A549 (cell line): ENCODE results near the gene XPO4. TPM values are rescaled to one million over a fixed set of nuclear protein-coding genes. Genes with fewer than 3 reads are reported as not detected.

Source experiments
- ATAC-seq, 2 experiments: fragments of 200-7000 bp in 1 of 2; fragments of >200 bp in 1 of 2; cut with Nextera tagmentation in 1 of 2; cut with Tn5 transposase in 1 of 2; 3 replicates each; pipeline versions ENCODE4 v1.8.0 to v1.9.1; 2018 to 2020; ENCODE audit warnings: mild to moderate bottlenecking in 1 of 2, moderate library complexity in 1 of 2
- CTCF ChIA-PET: fragments of 300-600 bp; sonication (Branson Sonifier 250); formaldehyde crosslinking; extraction: SDS; loops from one replicate; lab custom pipeline; 2021; ENCODE audit warnings: antibody characterized with exemption, inconsistent platforms; lab: Yijun Ruan, JAX
- POLR2A ChIA-PET: fragments of 350-600 bp; formaldehyde crosslinking; extraction: SDS; loops from one replicate; lab custom pipeline; 2021; ENCODE audit warnings: antibody characterized with exemption, inconsistent platforms; lab: Yijun Ruan, JAX
- DNase-seq, 2 experiments: peaks; one replicate each; pipeline versions ENCODE4 v3.0.0 to v3.0.0-alpha.2; 2011 to 2016; ENCODE audit warnings: low read depth in 1 of 2, low spot score in 1 of 2
- FAIRE-seq: peaks from 2 replicates; lab custom pipeline; 2011; peaks lifted over from hg19 to GRCh38; lab: Jason Lieb, UNC
- H3K27ac ChIP-seq, 2 experiments: fragments of >200 bp; sonication (Bioruptor Twin); formaldehyde crosslinking; 3 replicates each; pipeline ENCODE4 v1.5.1; 2016 to 2017
- H3K4me1 ChIP-seq: fragments of >200 bp; sonication (Bioruptor Twin); formaldehyde crosslinking; 3 replicates; pipeline ENCODE4 v1.6.1; 2016
- H3K4me2 ChIP-seq: fragments of >200 bp; sonication (Bioruptor Twin); formaldehyde crosslinking; 3 replicates; pipeline ENCODE4 v1.6.1; 2016
- H3K4me3 ChIP-seq: fragments of >200 bp; sonication (Bioruptor Twin); formaldehyde crosslinking; 3 replicates; pipeline ENCODE4 v1.5.1; 2016
- H3K9me3 ChIP-seq: fragments of >200 bp; sonication (Bioruptor Twin); formaldehyde crosslinking; 3 replicates; pipeline ENCODE4 v1.6.1; 2016
- BHLHE40 ChIP-seq: IDR thresholded peaks from 2 replicates; pipeline ENCODE4 v1.6.1; 2012; ENCODE audit warnings: low read depth, low read length, inconsistent platforms
- CBX2 ChIP-seq: fragments of 200-600 bp; sonication (generic); IDR thresholded peaks from 2 replicates; pipeline ENCODE4 v1.6.1; 2016; ENCODE audit warnings: low read depth, mild to moderate bottlenecking, borderline replicate concordance
- EHMT2 ChIP-seq: fragments of 200-600 bp; sonication (generic); IDR thresholded peaks from 2 replicates; pipeline ENCODE4 v1.6.1; 2016; ENCODE audit warnings: antibody characterized with exemption, low read depth, mild to moderate bottlenecking, moderate library complexity
- GATA3 ChIP-seq: IDR thresholded peaks from 2 replicates; pipeline ENCODE4 v1.6.1; 2012; ENCODE audit warnings: borderline replicate concordance
- HES2 ChIP-seq: fragments of >200 bp; sonication (Bioruptor Twin); formaldehyde crosslinking; IDR thresholded peaks from 2 replicates; pipeline ENCODE4 v1.6.1; 2016
- MAFK ChIP-seq: fragments of 450-650 bp; IDR thresholded peaks from 2 replicates; pipeline ENCODE4 v1.6.1; 2014; ENCODE audit not compliant: partially characterized antibody
- MAZ ChIP-seq: fragments of 150-350 bp; IDR thresholded peaks from 2 replicates; pipeline ENCODE4 v1.6.1; 2014; ENCODE audit warnings: antibody characterized with exemption, low read depth, low read length, borderline replicate concordance
- NFE2L2 ChIP-seq: fragments of 150-350 bp; conservative IDR thresholded peaks from 2 replicates; pipeline ENCODE4 v1.6.1; 2014; ENCODE audit warnings: low read length
- NPAS2 ChIP-seq: fragments of 250-450 bp; sonication (Bioruptor Pico); IDR thresholded peaks from 2 replicates; pipeline ENCODE4 v1.8.0; 2022; ENCODE audit warnings: mild to moderate bottlenecking, moderate library complexity, borderline replicate concordance
- POLR2A ChIP-seq: IDR thresholded peaks from 2 replicates; pipeline ENCODE4 v1.6.1; 2012; ENCODE audit warnings: mild to moderate bottlenecking, low read length
- POLR2AphosphoS2 ChIP-seq: conservative IDR thresholded peaks from 2 replicates; pipeline ENCODE4 v1.6.1; 2012; ENCODE audit warnings: low read length, improper control_type of control experiment, inconsistent platforms
- RCOR1 ChIP-seq: fragments of 150-350 bp; IDR thresholded peaks from 2 replicates; pipeline ENCODE4 v1.6.1; 2014; ENCODE audit warnings: antibody characterized with exemption, low read length, low read depth
- REST ChIP-seq: fragments of 200-600 bp; sonication (generic); IDR thresholded peaks from 2 replicates; pipeline ENCODE4 v1.6.1; 2016; ENCODE audit warnings: antibody characterized with exemption, mild to moderate bottlenecking, moderate library complexity
- RNF2 ChIP-seq: fragments of 200-600 bp; sonication (generic); IDR thresholded peaks from 2 replicates; pipeline ENCODE4 v1.6.1; 2016; ENCODE audit warnings: low read depth, mild to moderate bottlenecking, antibody characterized with exemption, moderate library complexity, borderline replicate concordance
- SMC3 ChIP-seq: fragments of >200 bp; sonication (Bioruptor Twin); formaldehyde crosslinking; IDR thresholded peaks from 3 replicates; pipeline ENCODE4 v1.6.1; 2018; ENCODE audit warnings: inconsistent platforms
- SREBF2 ChIP-seq: fragments of 450-650 bp; IDR thresholded peaks from 2 replicates; pipeline ENCODE4 v1.6.1; 2014; ENCODE audit warnings: mild to moderate bottlenecking, moderate library complexity
- ZC3H11A ChIP-seq: fragments of 450-650 bp; IDR thresholded peaks from 2 replicates; pipeline ENCODE4 v1.6.1; 2014; ENCODE audit warnings: antibody characterized with exemption, mild to moderate bottlenecking
- WGBS: methylation state at CpG from one replicate; pipeline ENCODE4 v1.1.6; 2017; ENCODE audit errors: missing lambda C conversion rate; 5-methylcytosine and 5-hydroxymethylcytosine counted together
- polyA plus RNA-seq, 4 experiments: library from polyadenylated mRNA; depleted of rRNA in 3 of 4; stranded (reverse); fragments of >200 nt; fragmentation: RNase III in 1 of 4; extraction: RNeasy Plus Mini Kit Qiagen cat#74134 plus additional on column Dnase treatment in 1 of 4; gene quantifications; 2 replicates in 3 of 4; 3 replicates in 1 of 4; pipeline ENCODE4 v1.2.3, GENCODE V29; 2011 to 2017

The XPO4 gene
- polyA plus RNA-seq, 2 of the 4 experiments (the other 2 are of a cell fraction): 7.3 to 16.6 TPM

- ATAC-seq (no peak), FAIRE-seq (no peak)
- no peaks in the 10 kb centered on the region for H3K4me1 ChIP-seq
- TF ChIP-seq MAFK (no peak), BHLHE40 (no peak), NFE2L2 (no peak), HES2 (no peak), EHMT2 (no peak), POLR2AphosphoS2 (no peak), REST (no peak), CBX2 (no peak), GATA3 (no peak), SMC3 (no peak), ZC3H11A (no peak), NPAS2 (CRISPR knock-in tag) (no peak), MAZ (no peak), RNF2 (no peak), SREBF2 (no peak)
- TF ChIP-seq, all 56 proteins: peak for 0
- ChIA-PET POLR2A (no interaction called here), CTCF (interaction anchor here (1.0 to 1.4 kb wide), 3 partner anchors 14 to 25 kb away, joined by 3 read pairs; partner anchors contain the start of gene IL17D)
- Histone ChIP-seq H3K27ac (no peak overlapping the region), H3K4me2 (no peak overlapping the region), H3K4me3 (no peak overlapping the region), H3K9me3 (no peaks in the 10 kb centered on the region)
- no peak for DNase-seq
- WGBS: 74% methylated on average over 13 of the region's 14 CpGs
Measured at GRCh38 chr13:20728579-20729311, 173.8 kb downstream of the XPO4 start.

GRCh38 chr13:20727856-20728255 lies 174.7 kb downstream of the XPO4 start:
- no peak overlapping the region for H3K27ac ChIP-seq
- FAIRE-seq: no peak
- no peak for TF ChIP-seq POLR2A
- no peak for TF ChIP-seq RCOR1

More at GRCh38 chr13:20727856-20728255, 174.7 kb downstream of the XPO4 start:
- POLR2A ChIA-PET: no interaction called here
- 55% methylated on average over 6 of the region's 6 CpGs for WGBS
- CTCF ChIA-PET: interaction anchor here (1.0 to 1.1 kb wide), 2 partner anchors 16 to 24 kb away, joined by 3 read pairs; partner anchors contain the start of gene IL17D
- ATAC-seq (no peak), DNase-seq (no peak)
- Histone ChIP-seq H3K4me3 (no peak overlapping the region), H3K4me1 (no peaks in the 10 kb centered on the region), H3K9me3 (no peaks in the 10 kb centered on the region), H3K4me2 (no peak overlapping the region)

Other genes starting within 250 kb of the XPO4 start
- 0.30 and 0.32 TPM in 2 replicates for gene IL17D, start 199.0 kb downstream of the XPO4 start, polyA plus RNA-seq (2011; rRNA removed)
- gene IL17D, start 199.0 kb downstream of the XPO4 start, polyA plus RNA-seq (2017; fragmentation: RNase III; extraction: RNeasy Plus Mini Kit Qiagen cat#74134 plus additional on column Dnase treatment): 0.38 to 0.67 TPM (median 0.44 TPM) in 3 replicates
- gene EEF1AKMT1, start 128.8 kb downstream of the XPO4 start, polyA plus RNA-seq (2011; rRNA removed): 9.1 and 10.0 TPM in 2 replicates
- gene EEF1AKMT1, start 128.8 kb downstream of the XPO4 start, polyA plus RNA-seq (2017; fragmentation: RNase III; extraction: RNeasy Plus Mini Kit Qiagen cat#74134 plus additional on column Dnase treatment): 7.3 to 9.0 TPM (median 8.1 TPM) in 3 replicates
- 7.0 and 7.8 TPM in 2 replicates for gene LATS2, start 158.8 kb upstream of the XPO4 start, polyA plus RNA-seq (2011; rRNA removed)
- gene LATS2, start 158.8 kb upstream of the XPO4 start, polyA plus RNA-seq (2017; fragmentation: RNase III; extraction: RNeasy Plus Mini Kit Qiagen cat#74134 plus additional on column Dnase treatment): 7.7 to 7.9 TPM (median 7.8 TPM) in 3 replicates
- gene SAP18, start 237.4 kb upstream of the XPO4 start, polyA plus RNA-seq (2011; rRNA removed): 103 and 124 TPM in 2 replicates
- 67.9 to 77.6 TPM (median 72.2 TPM) in 3 replicates for gene SAP18, start 237.4 kb upstream of the XPO4 start, polyA plus RNA-seq (2017; fragmentation: RNase III; extraction: RNeasy Plus Mini Kit Qiagen cat#74134 plus additional on column Dnase treatment)